DND-41 (cell line): ENCODE measurements around the gene SERPINH1.

Experiments
- ATAC-seq: fragments of 200-7000 bp; cut with Tn5 transposase; 3 replicates; pipeline ENCODE4 v1.9.1; 2021; ENCODE audit warnings: low read depth; ENCODE audit not compliant: insufficient read depth
- DNase-seq: peaks from one replicate; pipeline ENCODE4 v3.0.0-alpha.2; 2020
- H2AFZ ChIP-seq: 2 replicates; pipeline ENCODE4 v1.6.0; 2012; ENCODE audit warnings: low read depth, low read length
- H3K27ac ChIP-seq: 2 replicates; pipeline ENCODE4 v1.5.1; 2012; ENCODE audit warnings: low read length, inconsistent platforms
- H3K27me3 ChIP-seq: fragments of 200-600 bp; sonication (generic); 2 replicates; pipeline ENCODE4 v1.6.0; 2012; ENCODE audit warnings: low read length, mild to moderate bottlenecking, inconsistent platforms; ENCODE audit not compliant: insufficient read depth, poor library complexity
- H3K36me3 ChIP-seq: 2 replicates; pipeline ENCODE4 v1.5.1; 2012; ENCODE audit warnings: low read length, inconsistent platforms; ENCODE audit not compliant: insufficient read depth
- H3K4me1 ChIP-seq: 2 replicates; pipeline ENCODE4 v1.5.1; 2012; ENCODE audit warnings: mild to moderate bottlenecking, low read length; ENCODE audit not compliant: insufficient read depth
- H3K4me2 ChIP-seq: 2 replicates; pipeline ENCODE4 v1.6.0; 2012; ENCODE audit warnings: mild to moderate bottlenecking, moderate library complexity, low read length, inconsistent platforms; ENCODE audit not compliant: insufficient read depth
- H3K4me3 ChIP-seq, 2 experiments: fragments of 200-600 bp in 1 of 2; shearing (Covaris generic) in 1 of 2; 2 replicates each; pipeline ENCODE4 v1.5.1; 2012 to 2016; ENCODE audit warnings: inconsistent platforms in 2 of 2, low read length in 2 of 2, mild to moderate bottlenecking in 2 of 2, low read depth in 1 of 2, moderate library complexity in 1 of 2
- H3K79me2 ChIP-seq: 2 replicates; pipeline ENCODE4 v1.6.0; 2012; ENCODE audit warnings: low read length, inconsistent platforms; ENCODE audit not compliant: insufficient read depth
- H3K9ac ChIP-seq: 2 replicates; pipeline ENCODE4 v1.6.0; 2012; ENCODE audit warnings: low read depth, mild to moderate bottlenecking, inconsistent platforms, low read length, moderate library complexity
- H3K9me3 ChIP-seq: 2 replicates; pipeline ENCODE4 v1.5.1; 2012; ENCODE audit warnings: low read length, moderate library complexity, mild to moderate bottlenecking, inconsistent platforms; ENCODE audit not compliant: insufficient read depth, severe bottlenecking
- H4K20me1 ChIP-seq: 2 replicates; pipeline ENCODE4 v1.6.0; 2012; ENCODE audit warnings: low read length; ENCODE audit not compliant: insufficient read depth
- CTCF ChIP-seq: IDR thresholded peaks from 2 replicates; pipeline ENCODE4 v1.5.1; 2012; ENCODE audit warnings: borderline replicate concordance, low read length, moderate library complexity, mild to moderate bottlenecking; ENCODE audit not compliant: poor library complexity, severe bottlenecking; ENCODE audit errors: extremely low read depth
- EZH2 ChIP-seq: IDR thresholded peaks from 3 replicates; pipeline ENCODE4 v1.6.1; 2012; ENCODE audit warnings: borderline replicate concordance, low read depth, mild to moderate bottlenecking, moderate library complexity, low read length, inconsistent platforms; ENCODE audit not compliant: severe bottlenecking

SERPINH1 gene

GRCh38 chr11:75554258-75555022 lies 7.6 kb upstream of the SERPINH1 start:
- Histone ChIP-seq H3K4me3 (no peak overlapping the region), H4K20me1 (no peaks in the 10 kb centered on the region), H3K27ac (no peak overlapping the region), H3K9ac (no peak overlapping the region), H3K79me2 (no peaks in the 10 kb centered on the region), H3K36me3 (no peaks in the 10 kb centered on the region), H2AFZ (no peak overlapping the region), H3K9me3 (no peaks in the 10 kb centered on the region), H3K4me1 (no peaks in the 10 kb centered on the region), H3K4me2 (no peak overlapping the region), H3K27me3 (peaks cover 8% of the 10 kb centered on the region)
- ATAC-seq = peak; percentile 21; the same call in 1 of the 3 replicates
- TF ChIP-seq CTCF (no peak), EZH2 (no peak)
- peak; percentile 20 for DNase-seq

GRCh38 chr11:75555079-75555811 lies 6.8 kb upstream of the SERPINH1 start:
- no peak overlapping the region for H3K9ac ChIP-seq
- H3K27me3 ChIP-seq = peaks cover 8% of the 10 kb centered on the region
- no peaks in the 10 kb centered on the region for H3K79me2 ChIP-seq
- ATAC-seq = no peak
- no peak overlapping the region for H3K4me2 ChIP-seq
- TF ChIP-seq EZH2 (no peak), CTCF (no peak)
- H4K20me1 ChIP-seq = no peaks in the 10 kb centered on the region
- H3K4me3 ChIP-seq = no peak overlapping the region
- H2AFZ ChIP-seq = no peak overlapping the region
- H3K27ac ChIP-seq = no peak overlapping the region
- no peaks in the 10 kb centered on the region for H3K4me1 ChIP-seq
- no peak for DNase-seq
- H3K9me3 ChIP-seq = no peaks in the 10 kb centered on the region
- H3K36me3 ChIP-seq = no peaks in the 10 kb centered on the region

- TF ChIP-seq CTCF (no peak), EZH2 (no peak)
Measured at GRCh38 chr11:75556275-75556674, 5.8 kb upstream of the SERPINH1 start.

More at GRCh38 chr11:75556275-75556674, 5.8 kb upstream of the SERPINH1 start:
- Histone ChIP-seq H3K27me3 (peaks cover 8% of the 10 kb centered on the region), H3K4me2 (no peak overlapping the region), H2AFZ (no peak overlapping the region), H3K9me3 (no peaks in the 10 kb centered on the region), H4K20me1 (no peaks in the 10 kb centered on the region), H3K27ac (no peak overlapping the region), H3K9ac (no peak overlapping the region), H3K36me3 (no peaks in the 10 kb centered on the region), H3K4me3 (no peak overlapping the region), H3K4me1 (peaks cover 1% of the 10 kb centered on the region), H3K79me2 (no peaks in the 10 kb centered on the region)
- DNase-seq (no peak), ATAC-seq (no peak)
